Measurements from ENCODE around the gene USP49. TPM values are rescaled to one million over a fixed set of nuclear protein-coding genes. Genes with fewer than 3 reads are reported as not detected.

The USP49 gene
- total and polyA plus RNA-seq, 2 of the 13 experiments (the other 11 are each of a cell fraction or from before 2014, with no cell fraction given), result 2.9 to 4.3 TPM

DNA sequence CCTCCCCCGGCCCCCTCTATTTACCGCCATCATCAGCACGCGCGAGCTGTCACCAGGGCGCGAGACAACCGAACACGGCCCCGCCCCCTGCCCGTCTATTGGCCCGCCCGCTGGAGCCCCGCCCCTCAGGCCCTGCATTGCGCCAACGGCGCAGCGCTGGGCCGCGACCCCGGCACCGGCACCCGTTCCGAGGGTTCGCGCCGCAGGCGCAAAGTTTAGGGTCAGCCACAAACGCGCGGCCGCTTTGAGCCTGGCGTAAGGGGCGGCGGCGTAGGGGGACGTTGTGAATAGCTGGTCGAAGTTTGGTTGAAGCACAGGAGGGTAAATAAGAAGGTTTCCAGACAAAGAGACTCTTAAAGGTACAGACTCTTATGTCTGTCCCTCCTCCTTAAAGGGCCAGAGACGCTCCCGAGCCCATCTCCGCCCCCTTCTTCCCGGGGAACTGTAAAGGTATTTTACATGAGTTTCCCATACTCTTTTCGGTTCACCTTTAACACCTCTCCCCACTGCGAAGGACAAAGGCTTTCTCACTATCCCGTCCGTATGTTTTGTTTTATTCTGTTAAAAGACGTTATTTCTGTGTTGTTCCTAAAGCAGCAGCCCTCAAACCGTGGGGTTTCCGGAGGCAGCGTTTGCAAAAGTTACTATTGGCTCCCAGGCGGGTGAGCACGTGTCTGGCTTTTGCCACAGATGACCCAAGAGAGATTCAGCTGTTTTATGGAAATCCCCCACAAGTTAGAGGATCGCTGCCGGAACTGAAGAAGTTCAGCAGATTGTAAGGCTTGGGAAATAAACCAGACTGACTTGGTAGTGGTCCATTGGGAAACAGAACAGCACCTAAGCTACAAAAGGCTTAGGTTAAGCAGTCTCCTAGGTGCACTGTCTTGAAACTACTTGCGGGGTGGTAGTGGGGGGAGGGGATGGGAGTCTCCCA, at the start of gene USP49 (continued):
- no peak for TF ChIP-seq EED (CRISPR knock-in tag; IDR thresholded peaks at IDR 0.05)
- no peak for TF ChIP-seq ATRX (CRISPR knock-in tag; IDR thresholded peaks at IDR 0.05; ENCODE audit: borderline replicate concordance)
- no peak for TF ChIP-seq TP53 (CRISPR knock-in tag; conservative IDR thresholded peaks at IDR 0.05)
- no peak for TF ChIP-seq JUND (CRISPR knock-in tag; IDR thresholded peaks at IDR 0.05)
- no peak for TF ChIP-seq ZBTB1 (CRISPR knock-in tag; IDR thresholded peaks at IDR 0.05; ENCODE audit: borderline replicate concordance)
- no peak for TF ChIP-seq ZNF563 (CRISPR knock-in tag; IDR thresholded peaks at IDR 0.05)
- peak; percentile 67 for TF ChIP-seq CREB1 (IDR thresholded peaks at IDR 0.05)
- TF ChIP-seq CREB1 (CRISPR knock-in tag; IDR thresholded peaks at IDR 0.05), result peak; percentile 41; the same call in 1 of the 2 replicates
- TF ChIP-seq NCOA2 (CRISPR knock-in tag; IDR thresholded peaks at IDR 0.05), result no peak
- no peak for TF ChIP-seq ZNF562 (CRISPR knock-in tag; IDR thresholded peaks at IDR 0.05; ENCODE audit: borderline replicate concordance)
- no peak; the same call in 1 of the 2 replicates for TF ChIP-seq ZC3H13 (CRISPR knock-in tag; IDR thresholded peaks at IDR 0.05)
- TF ChIP-seq, protein P1, sequence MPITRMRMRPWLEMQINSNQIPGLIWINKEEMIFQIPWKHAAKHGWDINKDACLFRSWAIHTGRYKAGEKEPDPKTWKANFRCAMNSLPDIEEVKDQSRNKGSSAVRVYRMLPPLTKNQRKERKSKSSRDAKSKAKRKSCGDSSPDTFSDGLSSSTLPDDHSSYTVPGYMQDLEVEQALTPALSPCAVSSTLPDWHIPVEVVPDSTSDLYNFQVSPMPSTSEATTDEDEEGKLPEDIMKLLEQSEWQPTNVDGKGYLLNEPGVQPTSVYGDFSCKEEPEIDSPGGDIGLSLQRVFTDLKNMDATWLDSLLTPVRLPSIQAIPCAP (CRISPR knock-in tag; IDR thresholded peaks at IDR 0.05; ENCODE audit: low read depth), result no peak
- no peak for TF ChIP-seq ZNF124 (CRISPR knock-in tag; IDR thresholded peaks at IDR 0.05)
- TF ChIP-seq HDAC2 (CRISPR knock-in tag; IDR thresholded peaks at IDR 0.05), result 0 out of 2 replicates have a peak, but pooled peaks have one; percentile 5
- TF ChIP-seq ZNF343 (CRISPR knock-in tag; IDR thresholded peaks at IDR 0.05), result no peak
- TF ChIP-seq SRY (CRISPR knock-in tag; IDR thresholded peaks at IDR 0.05), result peak; percentile 78; the same call in 1 of the 2 replicates
- TF ChIP-seq ZNF772 (CRISPR knock-in tag; IDR thresholded peaks at IDR 0.05), result 0 out of 2 replicates have a peak, but pooled peaks have one; percentile 34
- TF ChIP-seq TFAP4 (IDR thresholded peaks at IDR 0.05; ENCODE audit: borderline replicate concordance, low read depth), result peak; percentile 90
- TF ChIP-seq ZIK1 (CRISPR knock-in tag; IDR thresholded peaks at IDR 0.05; ENCODE audit: borderline replicate concordance, low read depth), result no peak
- TF ChIP-seq ZNF567 (CRISPR knock-in tag; IDR thresholded peaks at IDR 0.05; ENCODE audit: borderline replicate concordance), result no peak
- TF ChIP-seq MYC (CRISPR knock-in tag; IDR thresholded peaks at IDR 0.05; ENCODE audit: borderline replicate concordance), result peak; percentile 17; the same call in 1 of the 2 replicates
- TF ChIP-seq JUN (CRISPR knock-in tag; IDR thresholded peaks at IDR 0.05), result no peak
- no peak for TF ChIP-seq ZNF879 (CRISPR knock-in tag; IDR thresholded peaks at IDR 0.05)
- TF ChIP-seq, protein P2, sequence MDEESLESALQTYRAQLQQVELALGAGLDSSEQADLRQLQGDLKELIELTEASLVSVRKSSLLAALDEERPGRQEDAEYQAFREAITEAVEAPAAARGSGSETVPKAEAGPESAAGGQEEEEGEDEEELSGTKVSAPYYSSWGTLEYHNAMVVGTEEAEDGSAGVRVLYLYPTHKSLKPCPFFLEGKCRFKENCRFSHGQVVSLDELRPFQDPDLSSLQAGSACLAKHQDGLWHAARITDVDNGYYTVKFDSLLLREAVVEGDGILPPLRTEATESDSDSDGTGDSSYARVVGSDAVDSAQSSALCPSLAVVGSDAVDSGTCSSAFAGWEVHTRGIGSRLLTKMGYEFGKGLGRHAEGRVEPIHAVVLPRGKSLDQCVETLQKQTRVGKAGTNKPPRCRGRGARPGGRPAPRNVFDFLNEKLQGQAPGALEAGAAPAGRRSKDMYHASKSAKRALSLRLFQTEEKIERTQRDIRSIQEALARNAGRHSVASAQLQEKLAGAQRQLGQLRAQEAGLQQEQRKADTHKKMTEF (CRISPR knock-in tag; IDR thresholded peaks at IDR 0.05), result 0 out of 2 replicates have a peak, but pooled peaks have one; percentile 13
- TF ChIP-seq KDM3A (CRISPR knock-in tag; IDR thresholded peaks at IDR 0.05; ENCODE audit: low read depth), result 0 out of 2 replicates have a peak, but pooled peaks have one; percentile 11
- TF ChIP-seq BHLHE40 (IDR thresholded peaks at IDR 0.05; ENCODE audit: low read length), result peak; percentile 77
- no peak for TF ChIP-seq FOXA3 (CRISPR knock-in tag; IDR thresholded peaks at IDR 0.05)
- TF ChIP-seq SNAPC5 (CRISPR knock-in tag; IDR thresholded peaks at IDR 0.05; ENCODE audit: borderline replicate concordance), result no peak
- TF ChIP-seq ZNF33A (CRISPR knock-in tag; IDR thresholded peaks at IDR 0.05; ENCODE audit: borderline replicate concordance), result no peak
